ENCODE measurements around the gene S100A9. TPM values are rescaled to one million over a fixed set of nuclear protein-coding genes. Genes with fewer than 3 reads are reported as not detected.

The S100A9 gene
- total RNA-seq, 4 donors from 2014 or later, result 33.4 to 175 (median 54.0) TPM

DNA sequence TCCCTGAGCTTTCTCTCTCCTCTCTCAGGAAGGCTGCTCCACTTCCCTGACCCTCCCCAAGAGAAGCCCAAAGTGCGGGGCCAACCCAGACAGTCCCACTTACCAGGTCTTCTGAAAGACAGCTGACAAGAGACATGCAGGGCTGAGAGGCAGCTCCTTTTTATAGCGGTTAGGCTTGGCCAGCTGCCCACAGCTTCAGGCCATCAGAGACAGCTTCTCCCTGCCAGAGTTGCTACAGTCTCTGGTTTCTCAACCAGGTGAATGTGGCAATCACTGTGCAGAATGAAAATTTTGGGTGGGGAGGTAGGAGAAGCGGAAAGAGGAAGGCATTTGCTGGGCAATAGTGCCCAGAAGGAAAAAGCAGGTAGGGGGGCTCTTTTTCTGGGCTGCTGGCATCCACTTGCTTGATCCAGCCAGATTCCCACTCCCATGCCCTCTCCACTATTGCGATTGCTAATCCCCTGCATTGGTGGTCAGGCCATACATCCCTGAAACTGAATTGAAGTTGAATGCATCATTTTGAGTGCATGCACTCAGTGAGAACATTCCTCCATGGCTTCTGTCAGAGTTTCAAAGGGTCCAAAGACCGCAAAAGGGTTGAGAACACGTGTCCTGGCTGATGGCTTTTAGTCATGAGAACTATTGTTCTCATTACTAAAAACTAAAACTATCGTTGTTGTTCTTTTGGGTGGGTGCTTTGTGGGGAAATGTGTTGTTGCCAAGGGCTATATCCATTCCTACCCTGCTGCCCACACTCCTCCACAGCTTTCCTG lies 33.5 kb downstream of the S100A9 start, which contains the start of gene S100A8:
Gene S100A8 (minus strand): TSS at position 136 of the 773 bp plus-strand sequence. CDS start 538 bp downstream, outside the sequence.
- TF ChIP-seq, protein P1, sequence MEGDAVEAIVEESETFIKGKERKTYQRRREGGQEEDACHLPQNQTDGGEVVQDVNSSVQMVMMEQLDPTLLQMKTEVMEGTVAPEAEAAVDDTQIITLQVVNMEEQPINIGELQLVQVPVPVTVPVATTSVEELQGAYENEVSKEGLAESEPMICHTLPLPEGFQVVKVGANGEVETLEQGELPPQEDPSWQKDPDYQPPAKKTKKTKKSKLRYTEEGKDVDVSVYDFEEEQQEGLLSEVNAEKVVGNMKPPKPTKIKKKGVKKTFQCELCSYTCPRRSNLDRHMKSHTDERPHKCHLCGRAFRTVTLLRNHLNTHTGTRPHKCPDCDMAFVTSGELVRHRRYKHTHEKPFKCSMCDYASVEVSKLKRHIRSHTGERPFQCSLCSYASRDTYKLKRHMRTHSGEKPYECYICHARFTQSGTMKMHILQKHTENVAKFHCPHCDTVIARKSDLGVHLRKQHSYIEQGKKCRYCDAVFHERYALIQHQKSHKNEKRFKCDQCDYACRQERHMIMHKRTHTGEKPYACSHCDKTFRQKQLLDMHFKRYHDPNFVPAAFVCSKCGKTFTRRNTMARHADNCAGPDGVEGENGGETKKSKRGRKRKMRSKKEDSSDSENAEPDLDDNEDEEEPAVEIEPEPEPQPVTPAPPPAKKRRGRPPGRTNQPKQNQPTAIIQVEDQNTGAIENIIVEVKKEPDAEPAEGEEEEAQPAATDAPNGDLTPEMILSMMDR (IDR thresholded peaks at IDR 0.05), result no peak
- TF ChIP-seq POLR2A (IDR thresholded peaks at IDR 0.05), result no peak
- no peaks in the 10 kb centered on the region for H3K27me3 ChIP-seq
- H3K36me3 ChIP-seq, result no peaks in the 10 kb centered on the region
- no peaks in the 10 kb centered on the region for H3K4me1 ChIP-seq
- no peak for DNase-seq
- no peak within 1 kb of the TSS for H3K27ac ChIP-seq
- H3K9me3 ChIP-seq, result no peaks in the 10 kb centered on the region
- intact Hi-C loops (cut with DNase I; ENCODE audit: low total_unique reads), result no loop called here
- no peak within 1 kb of the TSS for H3K4me3 ChIP-seq

DNA sequence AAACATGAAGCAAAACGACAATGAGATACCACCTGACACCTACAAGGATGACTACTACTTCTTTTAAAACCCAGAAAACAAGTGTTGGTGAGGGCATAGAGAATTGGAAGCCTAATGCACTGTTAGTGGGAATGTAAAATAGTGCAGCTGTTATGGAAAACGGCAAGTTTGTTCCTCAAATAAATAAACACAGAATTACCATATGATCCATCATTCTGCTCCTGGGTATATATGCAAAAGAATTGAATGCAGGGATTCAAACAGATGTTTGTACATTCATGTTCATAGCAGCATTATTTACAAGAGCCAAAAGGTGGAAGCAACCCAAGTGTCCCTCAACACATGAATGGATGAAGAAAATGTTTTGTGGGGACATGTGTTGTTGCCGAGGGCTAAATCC lies 34.6 kb downstream of the S100A9 start:
- DNase-seq, result no peak
- Histone ChIP-seq H3K9me3 (no peaks in the 10 kb centered on the region), H3K36me3 (no peaks in the 10 kb centered on the region), H3K4me1 (no peaks in the 10 kb centered on the region), H3K27ac (no peak overlapping the region), H3K4me3 (no peak overlapping the region), H3K27me3 (no peaks in the 10 kb centered on the region)
- intact Hi-C loops (cut with DNase I; ENCODE audit: low total_unique reads), result no loop called here
- TF ChIP-seq, protein P1 (IDR thresholded peaks at IDR 0.05), result no peak
- no peak for TF ChIP-seq POLR2A (IDR thresholded peaks at IDR 0.05)

DNA sequence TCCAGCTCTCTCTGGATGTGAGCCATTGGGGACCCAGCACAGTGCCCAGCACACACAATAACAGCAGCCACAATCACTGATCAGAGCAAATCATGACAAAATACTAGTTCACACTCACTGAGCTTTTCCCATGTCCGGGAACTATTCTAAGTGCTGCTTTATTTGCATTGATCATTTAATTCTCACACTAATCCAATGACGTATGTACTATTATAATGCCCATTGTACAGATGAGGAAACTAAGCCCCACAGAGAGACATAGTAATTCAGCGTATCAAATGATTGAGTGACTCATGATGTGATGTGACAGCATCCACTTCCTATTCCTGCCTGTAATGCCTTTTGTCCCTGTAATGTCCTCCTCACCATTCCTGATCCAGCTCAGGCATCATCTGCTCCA lies 35.2 kb downstream of the S100A9 start:
- Histone ChIP-seq H3K36me3 (no peaks in the 10 kb centered on the region), H3K4me3 (no peak overlapping the region), H3K4me1 (no peaks in the 10 kb centered on the region), H3K9me3 (no peaks in the 10 kb centered on the region), H3K27ac (no peak overlapping the region), H3K27me3 (no peaks in the 10 kb centered on the region)
- intact Hi-C loops (cut with DNase I; ENCODE audit: low total_unique reads), result no loop called here
- DNase-seq, result no peak
- TF ChIP-seq POLR2A (IDR thresholded peaks at IDR 0.05), result no peak
- TF ChIP-seq, protein P1 (IDR thresholded peaks at IDR 0.05), result no peak

DNA sequence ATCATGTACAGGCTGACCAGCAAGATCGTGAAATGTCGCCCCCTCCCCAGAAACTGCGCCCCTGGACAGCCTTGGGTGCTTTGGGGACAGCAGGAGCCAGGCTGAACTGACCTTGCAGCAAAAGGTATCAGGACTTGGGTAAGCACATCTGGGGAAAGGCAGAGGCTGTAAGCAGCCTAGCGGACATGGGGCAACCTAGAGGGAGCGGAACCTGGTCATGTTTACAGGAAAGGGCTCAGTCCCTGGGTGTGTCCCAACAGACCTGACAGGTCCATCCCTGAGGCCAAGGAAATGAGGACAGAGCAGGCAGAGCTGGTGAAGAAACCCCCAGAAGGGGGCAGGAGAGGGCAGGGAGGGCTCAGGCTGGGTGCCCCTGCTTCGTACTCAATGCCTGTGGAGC lies 36.3 kb downstream of the S100A9 start:
- no peaks in the 10 kb centered on the region for H3K9me3 ChIP-seq
- no peaks in the 10 kb centered on the region for H3K27me3 ChIP-seq
- no peak overlapping the region for H3K4me3 ChIP-seq
- no peaks in the 10 kb centered on the region for H3K36me3 ChIP-seq
- no peak for DNase-seq
- H3K4me1 ChIP-seq, result no peaks in the 10 kb centered on the region
- no peak for TF ChIP-seq POLR2A (IDR thresholded peaks at IDR 0.05)
- TF ChIP-seq, protein P1 (IDR thresholded peaks at IDR 0.05), result no peak
- intact Hi-C loops (cut with DNase I; ENCODE audit: low total_unique reads), result no loop called here
- no peak overlapping the region for H3K27ac ChIP-seq

DNA sequence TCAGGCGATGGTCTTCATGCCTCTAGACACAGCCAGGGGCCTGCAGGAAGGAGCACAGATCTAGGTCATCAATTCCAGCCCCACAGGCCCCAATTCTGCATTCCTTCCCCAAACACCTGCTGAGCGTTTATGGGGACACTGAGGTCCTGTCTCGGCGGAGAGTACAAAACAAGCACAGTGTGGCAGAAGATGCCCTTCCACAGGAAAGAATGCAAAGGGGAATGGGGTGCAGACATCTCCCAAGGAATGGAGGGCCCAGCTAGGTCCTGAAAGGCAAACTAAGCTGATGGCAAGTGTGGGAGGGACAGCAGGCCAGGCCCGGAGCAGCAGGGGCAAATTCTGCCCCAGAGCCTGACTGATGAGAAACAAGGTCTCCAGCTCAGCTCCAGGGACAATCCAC lies 36.7 kb downstream of the S100A9 start:
- DNase-seq, result no peak
- Histone ChIP-seq H3K27ac (no peak overlapping the region), H3K27me3 (no peaks in the 10 kb centered on the region), H3K4me1 (no peaks in the 10 kb centered on the region), H3K9me3 (no peaks in the 10 kb centered on the region), H3K36me3 (no peaks in the 10 kb centered on the region), H3K4me3 (no peak overlapping the region)
- intact Hi-C loops (cut with DNase I; ENCODE audit: low total_unique reads), result no loop called here
- TF ChIP-seq, protein P1 (IDR thresholded peaks at IDR 0.05), result no peak
- TF ChIP-seq POLR2A (IDR thresholded peaks at IDR 0.05), result no peak
